ENCODE results near the gene STX11. TPM values are rescaled to one million over a fixed set of nuclear protein-coding genes. Genes with fewer than 3 reads are reported as not detected.
"Not testable (repeated sequence)": the region's sequence is repeated elsewhere in the genome, so short reads cannot be mapped to it uniquely, and the experiment has no call there.

The STX11 gene
- total RNA-seq, 4 donors from 2014 or later, result 23.9 to 61.1 (median 31.8) TPM

GRCh38 chr6:144131248-144131709 lies 19.0 kb upstream of the STX11 start:
- intact Hi-C loops (cut with DNase I), result no loop called here
- no peak overlapping the region for H3K4me3 ChIP-seq (replicated peaks in 1 of 3)
- no peaks in the 10 kb centered on the region for H3K27me3 ChIP-seq
- H3K36me3 ChIP-seq, result no peaks in the 10 kb centered on the region
- no peak overlapping the region for H3K27ac ChIP-seq
- no peaks in the 10 kb centered on the region for H3K9me3 ChIP-seq
- DNase-seq, result no peak
- no peak for TF ChIP-seq POLR2A (IDR thresholded peaks at IDR 0.05)
- no peak for TF ChIP-seq CTCF (IDR thresholded peaks at IDR 0.05)
- 79 to 83% methylated on average over 1 of the region's 1 CpG for WGBS, 2 donors
- peaks cover 0 to 8% of the 10 kb centered on the region in 2 donors for H3K4me1 ChIP-seq

- DNase-seq; intact Hi-C loops (cut with DNase I); H3K27ac ChIP-seq; H3K4me1 ChIP-seq; H3K36me3 ChIP-seq; H3K4me3 ChIP-seq (replicated peaks in 1 of 3); H3K9me3 ChIP-seq; H3K27me3 ChIP-seq: not testable (repeated sequence)
These were observed 18.1 kb upstream of the STX11 start for GRCh38 chr6:144132167-144132690.

GRCh38 chr6:144133225-144133821 lies 17.0 kb upstream of the STX11 start:
- Histone ChIP-seq H3K36me3 (no peaks in the 10 kb centered on the region), H3K9me3 (no peaks in the 10 kb centered on the region), H3K27me3 (no peaks in the 10 kb centered on the region), H3K4me1 (peaks cover 0 to 8% of the 10 kb centered on the region in 2 donors), H3K27ac (peak overlapping the region in 2 of 3 donors; percentile 16 to 59), H3K4me3 (replicated peaks in 1 of 3) (no peak overlapping the region)
- intact Hi-C loops (cut with DNase I), result no loop called here
- no peak for DNase-seq
- no peak for TF ChIP-seq POLR2A (IDR thresholded peaks at IDR 0.05)
- no peak for TF ChIP-seq CTCF (IDR thresholded peaks at IDR 0.05)
- WGBS, 2 donors, result 72 to 76% methylated on average over 5 of the region's 5 CpGs

GRCh38 chr6:144134176-144134575 lies 16.1 kb upstream of the STX11 start:
- WGBS, 2 donors, result 88 to 96% methylated on average over 2 of the region's 2 CpGs
- no peaks in the 10 kb centered on the region for H3K9me3 ChIP-seq
- no peak overlapping the region for H3K27ac ChIP-seq
- no peak for DNase-seq
- no peak overlapping the region for H3K4me3 ChIP-seq (replicated peaks in 1 of 3)
- H3K36me3 ChIP-seq, result no peaks in the 10 kb centered on the region
- no peaks in the 10 kb centered on the region for H3K27me3 ChIP-seq
- no peak for TF ChIP-seq POLR2A (IDR thresholded peaks at IDR 0.05)
- TF ChIP-seq CTCF (IDR thresholded peaks at IDR 0.05), result no peak
- H3K4me1 ChIP-seq, result peaks cover 0 to 8% of the 10 kb centered on the region in 2 donors
- intact Hi-C loops (cut with DNase I), result no loop called here

GRCh38 chr6:144134737-144135136 lies 15.6 kb upstream of the STX11 start:
- DNase-seq, result no peak
- TF ChIP-seq POLR2A (IDR thresholded peaks at IDR 0.05) (no peak), CTCF (IDR thresholded peaks at IDR 0.05) (no peak)
- no peak overlapping the region for H3K4me3 ChIP-seq (replicated peaks in 1 of 3)
- whole genome bisulfite sequencing, 2 donors, result 81 to 85% methylated on average over 2 of the region's 2 CpGs
- H3K27me3 ChIP-seq, result no peaks in the 10 kb centered on the region
- intact Hi-C loops (cut with DNase I), result no loop called here
- H3K4me1 ChIP-seq, result peaks cover 0 to 8% of the 10 kb centered on the region in 2 donors
- no peaks in the 10 kb centered on the region for H3K9me3 ChIP-seq
- H3K27ac ChIP-seq, result no peak overlapping the region
- no peaks in the 10 kb centered on the region for H3K36me3 ChIP-seq
